B cell (primary cell): ENCODE measurements around the gene LHX4.

Experiments
- EZH2 ChIP-seq: IDR thresholded peaks from 2 replicates; pipeline ENCODE4 v1.6.1; 2012; ENCODE audit warnings: borderline replicate concordance, low read depth, mild to moderate bottlenecking, moderate library complexity, low read length; ENCODE audit not compliant: insufficient read depth, poor library complexity, severe bottlenecking
- TF ChIP-seq, protein P1 (sequence below): fragments of 200-600 bp; IDR thresholded peaks from one replicate; pipeline ENCODE4 v1.8.0; 2022; ENCODE audit warnings: antibody characterized with exemption, mild to moderate bottlenecking

DNA sequence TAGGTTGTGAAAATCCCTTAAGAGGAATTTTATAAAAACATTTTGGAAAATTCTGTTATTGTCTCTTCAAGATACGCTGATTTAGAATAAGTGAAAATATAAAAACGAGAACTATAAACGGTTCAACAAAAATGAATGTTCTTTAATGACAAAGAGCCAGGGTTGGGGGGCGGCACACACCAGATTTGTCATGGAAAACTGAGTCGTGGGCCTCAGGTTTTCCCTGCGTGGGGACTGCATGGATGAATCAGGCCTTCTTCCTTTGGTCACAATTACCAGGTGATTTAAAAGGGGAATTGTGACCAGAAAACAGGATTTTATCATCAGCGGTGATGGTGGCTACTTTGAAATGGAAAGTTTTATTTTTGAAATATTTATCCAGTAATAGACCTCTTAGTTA, 8.6 kb downstream of the LHX4 start:
- TF ChIP-seq, protein P1, sequence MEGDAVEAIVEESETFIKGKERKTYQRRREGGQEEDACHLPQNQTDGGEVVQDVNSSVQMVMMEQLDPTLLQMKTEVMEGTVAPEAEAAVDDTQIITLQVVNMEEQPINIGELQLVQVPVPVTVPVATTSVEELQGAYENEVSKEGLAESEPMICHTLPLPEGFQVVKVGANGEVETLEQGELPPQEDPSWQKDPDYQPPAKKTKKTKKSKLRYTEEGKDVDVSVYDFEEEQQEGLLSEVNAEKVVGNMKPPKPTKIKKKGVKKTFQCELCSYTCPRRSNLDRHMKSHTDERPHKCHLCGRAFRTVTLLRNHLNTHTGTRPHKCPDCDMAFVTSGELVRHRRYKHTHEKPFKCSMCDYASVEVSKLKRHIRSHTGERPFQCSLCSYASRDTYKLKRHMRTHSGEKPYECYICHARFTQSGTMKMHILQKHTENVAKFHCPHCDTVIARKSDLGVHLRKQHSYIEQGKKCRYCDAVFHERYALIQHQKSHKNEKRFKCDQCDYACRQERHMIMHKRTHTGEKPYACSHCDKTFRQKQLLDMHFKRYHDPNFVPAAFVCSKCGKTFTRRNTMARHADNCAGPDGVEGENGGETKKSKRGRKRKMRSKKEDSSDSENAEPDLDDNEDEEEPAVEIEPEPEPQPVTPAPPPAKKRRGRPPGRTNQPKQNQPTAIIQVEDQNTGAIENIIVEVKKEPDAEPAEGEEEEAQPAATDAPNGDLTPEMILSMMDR: no peak
- no peak for TF ChIP-seq EZH2
